B cell (primary cell): ENCODE measurements around the gene RAE1. TPM values are rescaled to one million over a fixed set of nuclear protein-coding genes. Genes with fewer than 3 reads are reported as not detected.

ENCODE experiments used
- ATAC-seq: fragments of 200-7000 bp; cut with Tn5 transposase; one replicate; pipeline ENCODE4 v1.10.0; 2021; ENCODE audit warnings: low read depth, mild to moderate bottlenecking, moderate number of reproducible peaks, moderate library complexity
- CTCF ChIA-PET: fragments of 350-600 bp; sonication (Branson Sonifier 250); formaldehyde crosslinking; loops from one replicate; lab custom pipeline; 2021; ENCODE audit warnings: antibody characterized with exemption, inconsistent platforms; lab: Charles Lee
- POLR2A ChIA-PET: fragments of 350-600 bp; sonication (Branson Sonifier 250); formaldehyde crosslinking; loops from one replicate; lab custom pipeline; 2021; ENCODE audit warnings: antibody characterized with exemption; lab: Charles Lee
- DNase-seq: peaks from one replicate; pipeline ENCODE4 v3.0.0; 2013
- H2AFZ ChIP-seq: 2 replicates; pipeline ENCODE4 v1.6.1; 2012; ENCODE audit warnings: mild to moderate bottlenecking, low read depth, low read length; ENCODE audit not compliant: insufficient read depth, poor library complexity, severe bottlenecking
- H3K27ac ChIP-seq, 2 donors: 1 replicate in 1 of 2; 2 replicates in 1 of 2; pipeline ENCODE4 v1.5.1; 2012 to 2013; ENCODE audit warnings: low read length in 2 of 2, mild to moderate bottlenecking in 2 of 2, moderate library complexity in 1 of 2
- H3K27me3 ChIP-seq, 4 experiments: fragments of 200-600 bp in 1 of 4; sonication (generic) in 1 of 4; replicated peaks in 1 of 4; 1 replicate in 2 of 4; 2 replicates in 2 of 4; pipeline versions ENCODE4 v1.6.1 to v1.7.0; 2013 to 2016; ENCODE audit warnings: low read length in 3 of 4, mild to moderate bottlenecking in 2 of 4, mixed read lengths in 1 of 4, moderate library complexity in 1 of 4; ENCODE audit not compliant: insufficient read depth in 4 of 4, control insufficient read depth in 3 of 4; ENCODE audit errors: control extremely low read depth in 1 of 4
- H3K36me3 ChIP-seq, 2 experiments: replicated peaks in 1 of 2; 1 replicate in 1 of 2; 2 replicates in 1 of 2; pipeline versions ENCODE4 v1.6.1 to v1.7.1; 2013; ENCODE audit warnings: low read length in 1 of 2; ENCODE audit not compliant: insufficient read depth in 2 of 2, control insufficient read depth in 1 of 2; ENCODE audit errors: control extremely low read depth in 1 of 2, extremely low read depth in 1 of 2
- H3K4me1 ChIP-seq, 2 donors: fragments of 200-600 bp in 1 of 2; sonication (generic) in 1 of 2; 1 replicate in 1 of 2; 2 replicates in 1 of 2; pipeline versions ENCODE4 v1.5.1 to v1.6.1; 2013 to 2017; ENCODE audit warnings: low read length in 2 of 2; ENCODE audit not compliant: control insufficient read depth in 2 of 2, insufficient read depth in 2 of 2
- H3K4me2 ChIP-seq: replicated peaks from 2 replicates; pipeline ENCODE3; 2012; ENCODE audit warnings: mild to moderate bottlenecking, low read depth, low read length; ENCODE audit not compliant: poor library complexity, severe bottlenecking
- H3K4me3 ChIP-seq, 5 experiments: fragments of 200-600 bp in 1 of 5; sonication (generic) in 1 of 5; 1 replicate in 3 of 5; 2 replicates in 2 of 5; pipeline versions ENCODE4 v1.5.1 to v1.7.0; 2011 to 2016; ENCODE audit warnings: low read length in 4 of 5, mild to moderate bottlenecking in 4 of 5, low read depth in 2 of 5, control low read depth in 1 of 5, moderate library complexity in 1 of 5; ENCODE audit not compliant: insufficient read depth in 1 of 5; ENCODE audit errors: control extremely low read depth in 1 of 5, extremely low read depth in 1 of 5
- H3K79me2 ChIP-seq: fragments of 200-600 bp; sonication (generic); one replicate; pipeline ENCODE4 v1.6.0; 2016; ENCODE audit warnings: low read length; ENCODE audit not compliant: control insufficient read depth, insufficient read depth
- H3K9ac ChIP-seq: fragments of 200-600 bp; sonication (generic); 2 replicates; pipeline ENCODE4 v1.6.1; 2017; ENCODE audit warnings: mild to moderate bottlenecking, low read length, moderate library complexity
- H3K9me3 ChIP-seq, 3 donors: one replicate each; pipeline versions ENCODE4 v1.6.1 to v1.7.1; 2013; ENCODE audit warnings: low read length in 2 of 3; ENCODE audit not compliant: control insufficient read depth in 2 of 3, insufficient read depth in 1 of 3; ENCODE audit errors: control extremely low read depth in 1 of 3
- H4K20me1 ChIP-seq: 2 replicates; pipeline ENCODE4 v1.6.0; 2012; ENCODE audit warnings: mild to moderate bottlenecking, low read length; ENCODE audit not compliant: insufficient read depth, control insufficient read depth, poor library complexity, severe bottlenecking
- H3K27ac Mint-ChIP-seq: one replicate; pipeline ENCODE4 v1.8.0; 2021; ENCODE audit warnings: mixed read lengths
- H3K27me3 Mint-ChIP-seq: one replicate; pipeline ENCODE4 v1.8.0; 2021; ENCODE audit warnings: mixed read lengths
- H3K4me1 Mint-ChIP-seq: one replicate; pipeline ENCODE4 v1.8.0; 2021; ENCODE audit warnings: mixed read lengths
- H3K4me3 Mint-ChIP-seq: one replicate; pipeline ENCODE4 v1.8.0; 2021; ENCODE audit warnings: mixed read lengths
- H3K9me3 Mint-ChIP-seq: one replicate; pipeline ENCODE4 v1.8.0; 2022; ENCODE audit warnings: mixed read lengths; ENCODE audit not compliant: insufficient read depth
- EZH2 ChIP-seq: IDR thresholded peaks from 2 replicates; pipeline ENCODE4 v1.6.1; 2012; ENCODE audit warnings: borderline replicate concordance, low read depth, mild to moderate bottlenecking, moderate library complexity, low read length; ENCODE audit not compliant: insufficient read depth, poor library complexity, severe bottlenecking
- WGBS: methylation state at CpG from one replicate; pipeline ENCODE4 v1.1.5; 2013; ENCODE audit warnings: missing lambda C conversion rate; ENCODE audit not compliant: insufficient coverage; 5-methylcytosine and 5-hydroxymethylcytosine counted together
- intact Hi-C: fragments of 100-400 bp; cut with micrococcal nuclease; formaldehyde crosslinking; loops from one replicate; pipeline ENCODE4 v1.10.0; 2022
- polyA plus RNA-seq: library from polyadenylated mRNA; depleted of rRNA; stranded (reverse); fragments of >200 nt; gene quantifications from 2 replicates; pipeline ENCODE4 v1.2.3, GENCODE V29; 2012
- total RNA-seq, 2 donors: library from RNA; stranded (reverse); fragments of 120-200 nt in 1 of 2; gene quantifications; 1 replicate in 1 of 2; 2 replicates in 1 of 2; pipeline versions ENCODE4 v1.2.3 to v1.2.4, GENCODE V29; 2013 to 2022
- TF ChIP-seq, protein P1 (sequence below): fragments of 200-600 bp; IDR thresholded peaks from one replicate; pipeline ENCODE4 v1.8.0; 2022; ENCODE audit warnings: antibody characterized with exemption, mild to moderate bottlenecking

RAE1 gene
- total and polyA plus RNA-seq, 2 donors (not counting 1 experiment from before 2014, with no cell fraction given): 32.6 to 33.3 TPM

- intact Hi-C loops: no loop called here
- Histone ChIP-seq H2AFZ (no peak overlapping the region), H3K9me3 (no peaks in the 10 kb centered on the region), H3K4me2 (no peak overlapping the region), H3K36me3 (peaks cover 3 to 89% of the 10 kb centered on the region in 2 experiments), H3K79me2 (no peaks in the 10 kb centered on the region), H3K4me1 (no peaks in the 10 kb centered on the region), H3K27ac (no peak overlapping the region), H3K27me3 (no peaks in the 10 kb centered on the region), H3K4me3 (no peak overlapping the region), H4K20me1 (no peaks in the 10 kb centered on the region), H3K9ac (no peak overlapping the region)
- ChIA-PET POLR2A (no interaction called here), CTCF (no interaction called here)
- no peak for ATAC-seq
- Mint-ChIP-seq H3K27ac (no peak overlapping the region), H3K9me3 (no peaks in the 10 kb centered on the region), H3K27me3 (no peaks in the 10 kb centered on the region), H3K4me1 (peaks cover 5% of the 10 kb centered on the region), H3K4me3 (no peak overlapping the region)
- TF ChIP-seq EZH2: no peak
- TF ChIP-seq, protein P1, sequence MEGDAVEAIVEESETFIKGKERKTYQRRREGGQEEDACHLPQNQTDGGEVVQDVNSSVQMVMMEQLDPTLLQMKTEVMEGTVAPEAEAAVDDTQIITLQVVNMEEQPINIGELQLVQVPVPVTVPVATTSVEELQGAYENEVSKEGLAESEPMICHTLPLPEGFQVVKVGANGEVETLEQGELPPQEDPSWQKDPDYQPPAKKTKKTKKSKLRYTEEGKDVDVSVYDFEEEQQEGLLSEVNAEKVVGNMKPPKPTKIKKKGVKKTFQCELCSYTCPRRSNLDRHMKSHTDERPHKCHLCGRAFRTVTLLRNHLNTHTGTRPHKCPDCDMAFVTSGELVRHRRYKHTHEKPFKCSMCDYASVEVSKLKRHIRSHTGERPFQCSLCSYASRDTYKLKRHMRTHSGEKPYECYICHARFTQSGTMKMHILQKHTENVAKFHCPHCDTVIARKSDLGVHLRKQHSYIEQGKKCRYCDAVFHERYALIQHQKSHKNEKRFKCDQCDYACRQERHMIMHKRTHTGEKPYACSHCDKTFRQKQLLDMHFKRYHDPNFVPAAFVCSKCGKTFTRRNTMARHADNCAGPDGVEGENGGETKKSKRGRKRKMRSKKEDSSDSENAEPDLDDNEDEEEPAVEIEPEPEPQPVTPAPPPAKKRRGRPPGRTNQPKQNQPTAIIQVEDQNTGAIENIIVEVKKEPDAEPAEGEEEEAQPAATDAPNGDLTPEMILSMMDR: no peak
- WGBS: 93% methylated on average over 22 of the region's 25 CpGs
- DNase-seq: no peak
Measured at GRCh38 chr20:57372581-57373350, 21.7 kb downstream of the RAE1 start.

DNA sequence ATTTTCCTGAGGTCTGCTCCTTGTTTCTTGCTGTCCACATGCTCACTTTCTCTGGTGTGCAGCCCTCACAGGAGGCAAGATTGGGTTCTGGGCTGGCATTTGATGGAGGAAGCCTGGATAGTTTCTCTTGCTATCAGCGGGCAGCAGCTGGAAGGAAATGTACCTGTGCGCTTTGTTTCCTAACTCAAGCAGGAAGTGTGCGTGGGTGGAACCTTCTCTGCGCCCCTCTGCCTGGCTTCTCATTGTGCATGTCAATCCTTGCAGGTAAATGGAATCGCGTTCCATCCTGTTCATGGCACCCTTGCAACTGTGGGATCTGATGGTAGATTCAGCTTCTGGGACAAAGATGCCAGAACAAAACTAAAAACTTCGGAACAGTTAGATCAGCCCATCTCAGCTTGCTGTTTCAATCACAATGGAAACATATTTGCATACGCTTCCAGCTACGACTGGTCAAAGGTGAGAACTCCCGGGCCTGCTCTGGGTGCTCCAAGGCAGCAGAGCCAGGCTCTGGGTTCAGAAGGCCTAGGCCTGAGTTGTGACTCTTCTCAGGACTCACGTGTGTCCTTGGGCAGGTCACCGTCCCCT is 23.4 kb downstream of the RAE1 start:
- Histone ChIP-seq H3K4me3 (no peak overlapping the region), H3K79me2 (no peaks in the 10 kb centered on the region), H3K9me3 (no peaks in the 10 kb centered on the region), H3K9ac (no peak overlapping the region), H3K4me1 (no peaks in the 10 kb centered on the region), H4K20me1 (no peaks in the 10 kb centered on the region), H2AFZ (no peak overlapping the region), H3K36me3 (peaks cover 0 to 85% of the 10 kb centered on the region in 2 experiments), H3K4me2 (no peak overlapping the region), H3K27me3 (no peaks in the 10 kb centered on the region), H3K27ac (no peak overlapping the region)
- intact Hi-C loops: no loop called here
- ChIA-PET POLR2A (no interaction called here), CTCF (interaction anchor here (1.2 kb wide), 2 partner anchors 125 to 833 kb away, joined by 3 to 4 read pairs; no protein-coding TSS in a partner anchor)
- DNase-seq (no peak), ATAC-seq (no peak)
- no peaks in the 10 kb centered on the region for H3K9me3 Mint-ChIP-seq
- H3K4me3 Mint-ChIP-seq: no peak overlapping the region
- 82% methylated on average over 12 of the region's 12 CpGs for WGBS
- peaks cover 5% of the 10 kb centered on the region for H3K4me1 Mint-ChIP-seq
- H3K27me3 Mint-ChIP-seq: no peaks in the 10 kb centered on the region
- TF ChIP-seq, protein P1: no peak
- H3K27ac Mint-ChIP-seq: no peak overlapping the region
